Stomach (tissue), 9 donors: ENCODE results near the gene MUSK. TPM values are rescaled to one million over a fixed set of nuclear protein-coding genes. Genes with fewer than 3 reads are reported as not detected.

Source experiments
- DNase-seq, 2 donors: peaks; one replicate each; pipeline versions ENCODE4 v3.0.0 to v3.0.0-alpha.2; 2013 to 2019
- H3K27ac ChIP-seq, 5 donors: fragments of 200-600 bp in 4 of 5; sonication (generic) in 4 of 5; one replicate each; pipeline ENCODE4 v1.5.1; 2013 to 2019; ENCODE audit warnings: mild to moderate bottlenecking in 1 of 5, moderate library complexity in 1 of 5
- H3K27me3 ChIP-seq, 3 donors: fragments of 200-600 bp; sonication (generic); one replicate each; pipeline ENCODE4 v1.5.1; 2017 to 2019; ENCODE audit warnings: mixed run types in 1 of 3
- H3K36me3 ChIP-seq, 4 donors: fragments of 200-600 bp; sonication (generic); 1 replicate in 3 of 4; 2 replicates in 1 of 4; pipeline ENCODE4 v1.5.1; 2016 to 2019
- H3K4me1 ChIP-seq, 4 donors: fragments of 200-600 bp; sonication (generic); one replicate each; pipeline ENCODE4 v1.5.1; 2016 to 2019
- H3K4me3 ChIP-seq, 4 donors: fragments of 200-600 bp; sonication (generic) in 3 of 4; one replicate each; pipeline ENCODE4 v1.5.1; 2016 to 2019; ENCODE audit warnings: mild to moderate bottlenecking in 1 of 4
- H3K9me3 ChIP-seq, 4 donors: fragments of 200-600 bp; sonication (generic); one replicate each; pipeline ENCODE4 v1.5.1; 2016 to 2019
- CTCF ChIP-seq, 7 experiments: fragments of 450-650 bp in 4 of 7; fragments of 200-600 bp in 3 of 7; sonication (generic) in 3 of 7; IDR thresholded peaks; one replicate each; pipeline ENCODE4 v1.5.1; 2016 to 2019; ENCODE audit warnings: antibody characterized with exemption in 7 of 7, control low read depth in 2 of 7, mild to moderate bottlenecking in 1 of 7
- EP300 ChIP-seq: sonication (generic); formaldehyde crosslinking; IDR thresholded peaks from one replicate; pipeline ENCODE4 v1.6.1; 2017; ENCODE audit warnings: antibody characterized with exemption
- POLR2A ChIP-seq, 4 donors: fragments of 450-650 bp; IDR thresholded peaks; one replicate each; pipeline ENCODE4 v1.6.1; 2016; ENCODE audit warnings: antibody characterized with exemption in 4 of 4, control low read depth in 2 of 4, mild to moderate bottlenecking in 1 of 4, moderate library complexity in 1 of 4
- POLR2AphosphoS5 ChIP-seq, 3 donors: sonication (generic); formaldehyde crosslinking; IDR thresholded peaks; one replicate each; pipeline ENCODE4 v1.6.1; 2016; ENCODE audit warnings: antibody characterized with exemption in 3 of 3
- WGBS, 5 donors: extraction: QIAGEN DNeasy Blood & Tissue Kit in 3 of 5; methylation state at CpG; one replicate each; pipeline versions ENCODE4 v1.1.5 to v1.1.7; 2013 to 2018; 5-methylcytosine and 5-hydroxymethylcytosine counted together
- intact Hi-C: fragments of 100-400 bp; cut with DNase I; formaldehyde crosslinking; loops from one replicate; pipeline ENCODE4 v1.15.1; 2023; ENCODE audit warnings: low total_unique reads
- polyA plus RNA-seq, 3 donors: library from polyadenylated mRNA; stranded (reverse); fragments of 200-250 nt; gene quantifications; one replicate each; pipeline ENCODE4 v1.2.3, GENCODE V29; 2013
- total RNA-seq, 5 donors: library from RNA; depleted of rRNA; stranded (reverse); fragments of >200 nt; gene quantifications; one replicate each; pipeline versions ENCODE4 v1.1.0 to v1.2.3, GENCODE V29; 2014 to 2016
- donor health status: healthy with polysubstance abuse.
- donor health status: Bipolar disorder and iron deficiency.
- donor health status: healthy.

The MUSK gene
- total and polyA plus RNA-seq, 8 donors, result 0.23 to 20.4 (median 3.0) TPM

GRCh38 chr9:110700953-110701352, 32.4 kb downstream of the MUSK start:
- 44 to 81% (median 65%) methylated on average over 1 of the region's 1 CpG for WGBS, 5 donors
- no peaks in the 10 kb centered on the region for H3K9me3 ChIP-seq
- intact Hi-C loops, result no loop called here
- no peak for DNase-seq
- TF ChIP-seq CTCF (IDR thresholded peaks at IDR 0.05), result no peak
- TF ChIP-seq POLR2AphosphoS5 (IDR thresholded peaks at IDR 0.05), result no peak
- no peak for TF ChIP-seq POLR2A (IDR thresholded peaks at IDR 0.05)
- TF ChIP-seq EP300, result no peak
- H3K36me3 ChIP-seq, result no peaks in the 10 kb centered on the region
- H3K27me3 ChIP-seq, result no peaks in the 10 kb centered on the region
- no peak overlapping the region for H3K27ac ChIP-seq
- no peaks in the 10 kb centered on the region for H3K4me1 ChIP-seq
- no peak overlapping the region for H3K4me3 ChIP-seq

- DNase-seq, result no peak
- TF ChIP-seq POLR2AphosphoS5 (IDR thresholded peaks at IDR 0.05) (no peak), POLR2A (IDR thresholded peaks at IDR 0.05) (no peak), EP300 (no peak), CTCF (IDR thresholded peaks at IDR 0.05) (no peak)
- no peaks in the 10 kb centered on the region for H3K36me3 ChIP-seq
- H3K27ac ChIP-seq, result no peak overlapping the region
- H3K4me3 ChIP-seq, result no peak overlapping the region
- intact Hi-C loops, result no loop called here
- WGBS, 5 donors, result 74 to 99% (median 94%) methylated on average over 2 of the region's 2 CpGs
- H3K9me3 ChIP-seq, result no peaks in the 10 kb centered on the region
- no peaks in the 10 kb centered on the region for H3K27me3 ChIP-seq
- H3K4me1 ChIP-seq, result no peaks in the 10 kb centered on the region
Observed at GRCh38 chr9:110703669-110704068, 35.1 kb downstream of the MUSK start.

- DNase-seq, result peak in 1 of 2 donors; percentile 16
- Histone ChIP-seq H3K9me3 (no peaks in the 10 kb centered on the region), H3K27me3 (no peaks in the 10 kb centered on the region), H3K27ac (no peak overlapping the region), H3K4me1 (no peaks in the 10 kb centered on the region), H3K4me3 (no peak overlapping the region), H3K36me3 (no peaks in the 10 kb centered on the region)
- intact Hi-C loops, result no loop called here
- TF ChIP-seq POLR2A (IDR thresholded peaks at IDR 0.05), result no peak
- no peak for TF ChIP-seq POLR2AphosphoS5 (IDR thresholded peaks at IDR 0.05)
- TF ChIP-seq EP300, result no peak
- TF ChIP-seq CTCF (IDR thresholded peaks at IDR 0.05), result no peak
Observed at GRCh38 chr9:110707419-110707818, 38.8 kb downstream of the MUSK start.

DNA sequence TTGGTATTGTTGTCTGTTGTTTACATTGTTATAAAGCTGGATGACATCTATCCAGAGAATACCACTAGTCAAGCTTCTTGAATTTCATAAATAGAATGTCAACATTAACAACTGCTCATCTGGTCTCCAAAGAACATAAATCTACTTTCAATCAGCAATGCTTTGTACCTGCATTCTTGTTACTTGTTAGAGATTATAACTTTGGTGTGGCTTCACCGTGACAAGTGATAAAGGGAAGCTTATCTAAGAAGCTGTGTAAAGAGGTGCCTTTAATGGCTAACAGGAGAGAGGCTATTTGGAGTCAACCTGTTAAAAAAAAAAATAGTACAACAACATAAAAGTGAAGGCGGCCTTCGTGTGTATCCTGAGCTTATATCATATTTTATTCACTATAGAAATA, 41.8 kb downstream of the MUSK start:
- no peaks in the 10 kb centered on the region for H3K36me3 ChIP-seq
- H3K27ac ChIP-seq, result no peak overlapping the region
- DNase-seq, result no peak
- no peaks in the 10 kb centered on the region for H3K4me1 ChIP-seq
- WGBS, 5 donors, result 32 to 65% (median 39%) methylated on average over 3 of the region's 3 CpGs
- H3K9me3 ChIP-seq, result no peaks in the 10 kb centered on the region
- H3K27me3 ChIP-seq, result no peaks in the 10 kb centered on the region
- no peak for TF ChIP-seq POLR2AphosphoS5 (IDR thresholded peaks at IDR 0.05)
- no peak for TF ChIP-seq EP300
- no peak for TF ChIP-seq POLR2A (IDR thresholded peaks at IDR 0.05)
- no peak for TF ChIP-seq CTCF (IDR thresholded peaks at IDR 0.05)
- no peak overlapping the region for H3K4me3 ChIP-seq
- intact Hi-C loops, result no loop called here

DNA sequence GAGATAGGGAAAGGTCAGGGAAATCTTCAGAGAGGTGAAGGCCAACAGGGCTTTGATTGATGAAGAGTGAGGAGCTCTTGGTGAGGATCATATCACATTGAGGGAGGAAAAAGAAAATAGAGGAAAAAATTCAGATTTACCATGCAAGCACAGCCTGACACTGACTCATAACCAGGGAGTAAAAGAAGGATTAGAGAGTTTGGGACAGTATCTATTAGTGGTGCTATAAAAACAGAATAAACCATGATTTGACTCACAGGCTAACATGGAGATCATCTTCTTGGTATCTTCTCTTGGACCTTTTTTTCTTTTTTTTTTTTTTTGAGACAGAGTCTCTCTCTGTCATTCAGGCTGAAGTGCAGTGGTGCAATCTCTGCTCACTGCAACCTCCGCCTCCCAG, 44.4 kb downstream of the MUSK start:
- H3K9me3 ChIP-seq, result no peaks in the 10 kb centered on the region
- no peak for DNase-seq
- no peak overlapping the region for H3K4me3 ChIP-seq
- H3K36me3 ChIP-seq, result no peaks in the 10 kb centered on the region
- WGBS, 5 donors, result 95 to 100% (median 100%) methylated on average over 1 of the region's 1 CpG
- no peaks in the 10 kb centered on the region for H3K27me3 ChIP-seq
- no peaks in the 10 kb centered on the region for H3K4me1 ChIP-seq
- intact Hi-C loops, result no loop called here
- no peak overlapping the region for H3K27ac ChIP-seq
- TF ChIP-seq POLR2A (IDR thresholded peaks at IDR 0.05) (no peak), POLR2AphosphoS5 (IDR thresholded peaks at IDR 0.05) (no peak), CTCF (IDR thresholded peaks at IDR 0.05) (no peak), EP300 (no peak)
